ENCODE measurements around the gene MED12L. TPM values are rescaled to one million over a fixed set of nuclear protein-coding genes. Genes with fewer than 3 reads are reported as not detected.

MED12L gene
- total RNA-seq, 1 experiment from 2014 or later: 14.9 TPM

- H3K27ac Mint-ChIP-seq: no peak overlapping the region
- Histone ChIP-seq H2BK120ac (ENCODE audit: low read depth, low read length, poor library complexity, severe bottlenecking) (no peak overlapping the region), H4K91ac (ENCODE audit: insufficient read length, low read depth, low read length) (no peak overlapping the region), H3K4me1 (ENCODE audit: insufficient read depth, low read length) (no peaks in the 10 kb centered on the region; the same call in 1 of the 2 replicates), H2AK5ac (ENCODE audit: insufficient read length, low read length) (no peak overlapping the region), H3K79me2 (ENCODE audit: insufficient read depth, low read length) (no peaks in the 10 kb centered on the region), H3K4ac (ENCODE audit: low read depth, low read length) (no peak overlapping the region), H3K14ac (ENCODE audit: insufficient read depth, low read length) (no peak overlapping the region), H3K4me2 (ENCODE audit: insufficient read depth, insufficient read length, low read length) (no peak overlapping the region), H3K9ac (ENCODE audit: extremely low read depth, insufficient read length, low read length) (no peak overlapping the region), H3T11ph (ENCODE audit: low read length) (no peak overlapping the region), H3K9me3 (ENCODE audit: control insufficient read depth, low read depth, low read length) (no peaks in the 10 kb centered on the region), H2AFZ (ENCODE audit: low read length) (no peak overlapping the region), H4K20me1 (ENCODE audit: control insufficient read depth, insufficient read depth, insufficient read length) (no peaks in the 10 kb centered on the region), H3K27ac (ENCODE audit: insufficient read length, low read depth, low read length) (no peak overlapping the region), H3K23me2 (ENCODE audit: insufficient read length, low read depth, low read length, poor library complexity, severe bottlenecking) (no peaks in the 10 kb centered on the region), H2BK12ac (ENCODE audit: insufficient read length, low read depth, low read length) (no peak overlapping the region), H3K18ac (ENCODE audit: insufficient read length, low read depth, low read length) (no peak overlapping the region), H2BK20ac (ENCODE audit: low read depth, low read length, poor library complexity, severe bottlenecking) (no peak overlapping the region), H4K5ac (ENCODE audit: insufficient read length, low read depth, low read length) (no peak overlapping the region), H3K27me3 (ENCODE audit: insufficient read depth, low read length) (no peaks in the 10 kb centered on the region), H4K8ac (replicated peaks; ENCODE audit: insufficient read length, low read depth, low read length) (no peak overlapping the region), H2BK5ac (ENCODE audit: insufficient read length, low read length) (no peak overlapping the region), H2BK15ac (ENCODE audit: low read depth, low read length) (no peak overlapping the region), H3K56ac (ENCODE audit: insufficient read length, low read depth, low read length) (no peak overlapping the region), H3K23ac (ENCODE audit: insufficient read length, low read depth, low read length) (no peak overlapping the region), H3K79me1 (ENCODE audit: insufficient read depth, low read depth, low read length, poor library complexity, severe bottlenecking) (no peaks in the 10 kb centered on the region)
- no CpG with 5 or more reads among the region's 1 CpG for WGBS (ENCODE audit: extremely low coverage, insufficient read length, low lambda C conversion rate)
- no peaks in the 10 kb centered on the region for H3K9me3 Mint-ChIP-seq
- no peak for TF ChIP-seq CTCF (conservative IDR thresholded peaks at IDR 0.05)
- DNase-seq: no peak
- no peaks in the 10 kb centered on the region for H3K27me3 Mint-ChIP-seq (ENCODE audit: low read depth)
- no peak overlapping the region for H3K4me3 Mint-ChIP-seq
- H3K36me3 Mint-ChIP-seq (ENCODE audit: insufficient read depth in 1 of 3, low read depth in 3 of 3): no peaks in the 10 kb centered on the region; a peak in 1 of 7 replicates
- H3K4me1 Mint-ChIP-seq: no peaks in the 10 kb centered on the region
Observed at GRCh38 chr3:151051533-151051932, 33.9 kb upstream of the MED12L start.

Measured in H9 (cell line).